ENCODE data around the gene COL4A2.

COL4A2 gene

DNA sequence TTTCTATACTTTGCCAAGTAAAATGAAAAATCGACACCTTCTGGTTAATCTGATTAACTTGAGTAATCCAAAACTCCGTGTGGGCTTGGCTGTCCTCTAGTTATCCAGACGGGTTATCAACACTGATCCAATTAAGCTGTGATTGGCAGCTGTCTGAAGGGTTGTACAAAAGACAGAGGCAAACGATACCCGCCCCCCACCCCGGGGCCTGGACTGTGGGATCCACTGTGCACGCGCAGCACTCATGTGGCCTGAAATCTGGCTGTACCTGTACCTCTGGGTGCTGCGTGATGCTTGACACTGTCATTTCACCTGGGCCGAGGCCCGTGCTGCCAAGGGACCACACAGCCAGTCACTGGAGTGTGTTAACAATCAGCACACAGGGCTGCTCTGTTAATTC lies 53.5 kb downstream of the COL4A2 start:
- no peak for DNase-seq

DNA sequence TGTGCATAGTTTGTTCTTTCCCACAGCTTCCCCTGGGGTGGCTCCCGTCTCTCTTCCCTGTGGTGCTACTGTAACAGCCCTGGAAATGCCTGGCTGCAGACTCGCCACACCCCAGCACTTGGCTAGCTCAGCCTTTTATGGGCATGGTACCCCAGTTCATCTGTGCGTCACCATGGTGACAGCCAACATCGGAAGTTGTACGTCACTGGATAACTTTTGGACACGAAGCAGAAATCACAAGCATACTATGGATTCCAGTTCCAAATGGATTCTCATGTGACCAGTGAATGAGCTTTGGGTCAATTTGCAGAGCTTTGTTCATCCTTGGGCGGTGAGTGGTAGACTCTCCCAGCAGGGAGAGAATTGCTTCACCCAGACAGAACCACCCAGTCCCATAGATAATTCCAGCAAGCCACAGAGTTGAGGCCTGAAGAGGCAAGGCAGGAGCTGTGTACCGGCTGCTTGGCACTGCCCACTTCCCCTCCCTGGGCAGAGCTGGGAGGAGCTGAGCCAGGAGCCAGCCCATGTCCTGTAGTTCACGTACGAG lies 54.4 kb downstream of the COL4A2 start:
- DNase-seq = no peak

DNA sequence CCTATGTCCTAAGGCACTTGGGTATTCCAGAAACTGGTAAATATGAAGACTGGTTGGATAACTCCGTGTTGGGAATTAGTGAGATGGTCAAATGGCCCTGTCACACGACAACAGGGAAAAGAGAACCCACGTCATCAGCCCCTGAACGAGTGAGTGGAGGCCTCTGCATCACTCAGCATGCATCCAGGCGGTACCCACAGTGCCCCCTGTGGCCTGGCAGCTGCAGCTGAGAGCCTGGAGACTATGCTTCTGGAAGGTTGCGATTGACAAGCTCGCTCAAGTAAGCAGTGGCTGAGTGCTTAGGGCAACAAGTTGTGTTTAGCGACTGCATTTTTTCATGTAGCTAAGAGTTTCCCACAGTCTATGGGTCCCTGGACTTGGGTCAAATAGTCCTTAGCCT lies 55.9 kb downstream of the COL4A2 start:
- no peak for DNase-seq

DNA sequence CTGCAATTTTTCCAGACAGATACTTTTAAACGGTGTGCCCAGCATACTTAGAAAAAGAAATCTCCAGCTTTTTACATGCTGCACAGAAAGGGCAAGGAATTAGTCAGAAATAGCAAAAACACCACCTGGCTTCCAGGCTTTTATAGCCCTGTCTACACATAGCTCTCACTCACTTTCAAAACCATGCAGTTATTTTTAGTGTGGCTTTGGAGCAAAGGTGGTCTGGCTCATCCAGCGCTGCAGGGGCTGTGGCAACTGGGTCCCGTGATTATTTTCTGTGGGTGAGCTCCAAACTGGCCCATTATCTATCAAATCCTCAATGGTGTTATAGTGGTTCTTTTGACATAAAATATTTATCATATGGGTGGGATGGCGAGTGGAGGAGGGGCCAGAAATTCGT lies 57.0 kb downstream of the COL4A2 start:
- no peak for DNase-seq

DNA sequence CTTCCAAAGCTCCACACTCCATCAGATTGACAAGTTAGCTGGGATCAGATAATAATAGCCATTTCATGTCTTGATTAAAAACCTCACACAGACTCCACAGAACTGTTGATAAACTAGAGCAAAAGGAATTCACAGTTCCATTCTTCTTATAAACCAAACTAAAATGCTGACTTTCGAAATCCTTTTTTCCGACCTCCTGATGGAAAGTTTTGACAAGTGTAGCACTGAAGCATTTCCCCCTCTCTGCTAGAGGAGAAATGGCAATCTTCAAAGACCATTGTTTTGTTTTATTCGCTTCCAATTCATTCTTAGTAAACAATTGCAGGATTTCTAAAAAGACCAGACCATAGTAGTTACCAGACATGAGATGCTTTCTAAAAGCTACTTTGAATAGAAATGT lies 58.8 kb downstream of the COL4A2 start:
- DNase-seq = no peak

DNA sequence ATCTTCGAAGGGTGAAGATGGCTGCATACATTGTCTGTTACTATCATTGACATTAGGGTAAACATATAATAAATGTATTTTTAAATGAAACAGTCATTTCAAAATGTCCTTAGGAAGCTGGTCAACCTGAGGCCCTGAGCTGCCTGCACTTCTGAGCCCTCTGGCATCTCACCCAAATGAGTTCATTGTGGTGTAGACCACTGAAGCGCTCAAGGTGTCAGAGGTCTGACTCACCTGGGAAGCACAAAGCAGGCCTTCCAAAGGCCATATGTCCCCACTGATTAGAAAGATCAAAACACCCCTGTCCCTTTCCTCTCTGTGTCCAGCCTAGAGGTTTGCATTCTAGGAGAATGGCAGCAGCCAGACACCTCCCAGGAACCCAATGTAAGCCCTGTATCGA lies 59.6 kb downstream of the COL4A2 start:
- DNase-seq = no peak

DNA sequence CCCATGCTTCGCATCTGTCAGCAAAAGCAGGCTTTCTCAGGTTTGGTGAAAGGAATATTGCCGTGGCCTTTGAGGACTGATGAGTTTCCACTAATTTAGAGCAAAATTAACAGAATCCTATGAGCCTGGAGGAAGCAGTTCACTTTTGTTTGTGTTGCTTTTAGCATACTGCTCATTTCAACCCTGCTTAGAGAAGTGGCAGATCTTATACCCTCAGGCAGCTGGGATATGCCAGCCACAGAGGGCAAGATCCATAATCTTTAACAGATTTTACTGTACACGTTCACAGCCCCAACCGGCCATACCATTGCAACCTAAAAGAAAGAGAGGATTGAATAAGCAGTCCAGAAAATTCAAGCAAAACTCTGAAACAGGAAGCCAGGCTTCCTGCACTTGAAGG lies 60.5 kb downstream of the COL4A2 start:
- no peak for DNase-seq

DNA sequence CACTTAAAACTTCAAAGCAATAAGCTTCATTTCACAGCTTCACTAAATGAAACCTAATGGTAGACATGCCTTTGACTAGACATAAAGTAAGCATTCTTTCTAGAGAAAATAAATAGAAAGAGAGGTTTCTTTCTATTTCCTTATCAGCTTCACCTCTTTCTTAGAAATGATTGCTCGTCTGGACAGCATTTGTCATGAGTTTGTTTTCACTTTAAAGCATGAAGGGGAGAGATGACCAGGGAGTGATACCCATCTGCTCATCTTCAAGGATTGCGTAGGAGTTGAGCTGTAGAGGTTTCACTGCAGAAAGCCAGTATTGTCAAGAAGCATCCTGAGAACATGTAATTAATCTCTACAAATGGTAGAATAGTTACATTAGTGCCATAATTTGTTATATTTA lies 61.3 kb downstream of the COL4A2 start:
- DNase-seq = no peak

DNA sequence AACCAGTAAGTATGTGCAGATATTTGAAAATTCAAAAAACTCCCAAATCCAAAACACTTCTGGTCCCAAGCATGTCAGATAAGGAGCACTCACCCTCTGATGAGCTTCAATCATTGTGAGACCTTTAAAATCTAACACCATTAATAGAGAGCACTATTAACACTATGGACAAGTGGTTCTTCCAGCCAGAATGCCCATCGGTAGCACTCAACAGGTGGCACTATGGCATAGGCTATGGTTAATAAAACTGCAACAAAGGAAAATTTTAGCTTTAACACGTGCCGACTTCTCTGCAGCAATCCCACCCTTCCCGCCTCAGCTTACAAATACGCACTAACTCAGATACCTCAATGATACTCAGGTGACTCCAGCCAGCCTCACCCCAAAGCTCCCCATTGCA lies 62.3 kb downstream of the COL4A2 start:
- no peak for DNase-seq

DNA sequence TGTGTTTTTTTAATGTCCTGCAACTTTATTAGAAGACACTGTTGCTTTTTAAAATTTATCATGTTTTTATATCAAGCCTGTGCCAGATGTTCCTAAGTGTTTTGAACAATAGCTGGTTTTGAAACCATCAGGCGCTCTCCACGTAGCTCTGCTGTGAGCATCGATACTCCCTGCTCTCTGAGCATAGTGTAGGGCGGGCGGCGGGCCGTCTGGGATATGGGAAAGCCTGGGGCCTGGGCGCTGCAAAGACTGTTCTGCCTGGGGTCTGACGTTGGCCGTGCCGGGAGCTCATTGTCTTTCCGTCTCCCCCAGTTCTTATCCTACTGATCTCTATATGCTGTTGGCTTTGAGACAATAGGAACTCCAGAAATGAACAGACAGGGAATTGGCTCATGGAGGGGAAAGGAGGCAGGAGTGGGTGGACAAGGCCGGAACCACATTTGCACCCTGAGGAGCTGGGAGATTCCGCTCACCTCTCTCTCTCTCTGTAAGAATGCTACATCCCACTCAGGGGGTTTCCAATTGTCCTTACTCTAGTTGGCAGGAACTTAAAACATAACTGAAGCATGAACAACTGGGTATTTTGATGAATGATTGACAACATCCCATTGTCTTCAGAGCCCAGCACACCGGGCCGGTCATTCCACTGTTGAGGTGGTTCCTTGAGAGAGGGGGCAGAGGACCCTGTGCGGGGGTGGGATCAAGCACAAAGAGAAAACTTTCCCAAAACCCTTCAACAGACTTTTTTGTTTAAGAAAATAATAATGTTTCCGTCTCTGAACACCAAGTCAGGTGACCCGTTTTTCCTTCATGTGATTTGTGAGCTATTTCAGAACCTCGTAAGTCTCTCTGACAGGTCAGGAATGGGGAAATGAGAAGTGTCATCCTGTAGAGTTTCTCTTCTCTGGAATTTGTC lies 64.7 kb downstream of the COL4A2 start:
- peak; percentile 26 for DNase-seq

DNA sequence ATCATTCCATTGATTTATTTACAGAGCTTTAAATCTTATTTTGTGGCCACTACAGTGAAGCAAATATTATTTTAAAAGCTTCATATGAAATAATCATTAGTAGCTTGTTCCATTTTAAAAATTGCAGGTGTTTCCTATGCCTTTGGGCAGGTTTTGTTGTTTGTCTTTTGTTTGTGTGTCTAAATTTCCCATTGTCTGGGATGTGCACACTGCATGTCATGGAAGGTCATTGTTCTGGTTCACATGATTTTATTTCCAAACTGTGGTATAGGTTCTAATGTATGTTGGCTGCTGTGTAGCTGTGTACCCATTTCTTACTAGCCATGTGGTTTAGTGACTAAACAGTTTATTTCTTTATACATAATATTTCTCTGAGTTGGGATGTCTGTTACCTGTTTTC lies 65.6 kb downstream of the COL4A2 start:
- DNase-seq = no peak

DNA sequence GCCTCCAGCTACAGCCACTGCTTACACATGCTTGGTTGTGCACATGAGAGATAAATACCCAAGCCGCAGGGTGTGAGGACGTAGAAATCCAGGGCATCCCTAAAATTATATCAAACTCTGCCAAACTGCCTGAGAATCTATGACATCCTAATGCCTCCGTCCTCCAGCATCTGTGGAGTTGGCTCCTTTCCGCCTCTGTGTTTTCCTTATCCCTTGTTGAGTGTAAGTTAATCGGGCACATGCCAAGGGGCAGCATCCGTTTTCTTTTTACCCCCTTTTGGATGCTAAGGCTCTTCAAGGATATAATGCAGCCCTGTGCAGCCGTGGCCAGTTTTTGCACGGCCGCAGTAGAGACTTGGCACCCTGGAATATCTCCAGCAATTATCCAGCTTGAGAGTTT lies 66.5 kb downstream of the COL4A2 start:
- no peak for DNase-seq

DNA sequence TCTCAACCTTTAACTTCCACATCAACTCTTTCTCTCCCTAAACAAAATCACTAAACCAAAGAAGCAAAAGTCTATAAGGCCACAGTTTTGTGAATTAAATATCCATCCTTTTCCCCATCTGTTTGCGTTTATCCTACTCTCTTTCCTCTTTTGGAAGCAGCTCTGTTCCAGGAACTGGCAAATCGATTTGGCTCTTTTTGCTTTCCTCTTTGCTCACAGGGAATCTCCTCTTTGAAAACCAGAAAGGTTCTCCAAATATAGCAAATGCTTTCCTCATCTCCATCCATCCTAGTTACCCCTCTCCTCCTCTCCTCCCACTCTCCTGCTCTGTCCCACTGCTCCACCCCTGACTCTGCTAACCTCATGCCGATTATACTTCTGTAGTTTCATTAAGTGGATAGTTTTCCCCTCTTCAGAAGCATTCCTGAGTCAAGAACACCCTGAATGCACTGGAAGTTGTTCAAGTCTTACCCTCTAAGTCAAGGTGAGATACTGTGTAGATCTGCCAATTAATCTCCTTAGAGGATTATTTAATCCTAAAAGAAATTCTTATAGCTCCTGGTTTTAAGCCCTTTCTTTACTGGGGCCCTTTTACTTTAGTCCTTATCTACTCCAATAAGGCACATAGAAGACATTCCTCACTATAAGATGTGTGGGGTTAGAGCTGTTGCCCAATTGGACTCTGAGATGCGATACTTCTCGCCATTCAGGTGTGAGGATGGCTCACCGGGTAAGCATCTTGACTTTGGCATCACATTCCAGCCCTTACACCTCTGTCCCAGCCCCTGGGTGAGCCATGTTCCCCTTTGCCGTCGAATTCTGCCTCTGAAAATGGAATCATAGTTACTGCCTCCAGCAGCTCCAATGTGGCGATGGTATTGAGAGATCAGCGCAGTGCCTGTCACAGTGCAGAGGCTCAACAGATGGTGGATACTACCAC lies 67.6 kb downstream of the COL4A2 start:
- DNase-seq = no peak

DNA sequence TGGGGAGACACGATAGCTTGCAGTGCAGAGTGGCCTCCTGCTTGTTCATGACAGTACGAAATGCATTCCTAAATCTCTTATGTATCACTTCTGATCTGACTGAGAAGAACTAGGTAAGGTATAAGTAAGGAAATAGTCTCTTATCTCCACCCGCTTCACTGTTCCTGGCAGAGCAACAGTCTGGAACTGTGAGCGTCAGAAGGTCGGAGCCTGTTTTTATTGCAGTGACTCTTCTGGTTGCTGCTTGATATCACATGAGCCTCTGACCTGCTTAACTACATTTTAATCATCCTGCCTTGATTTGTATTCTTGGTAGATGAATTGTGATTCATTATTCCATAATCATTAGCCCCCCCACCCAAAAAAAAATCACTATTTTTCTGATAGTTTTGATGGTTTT lies 69.0 kb downstream of the COL4A2 start:
- DNase-seq = no peak

DNA sequence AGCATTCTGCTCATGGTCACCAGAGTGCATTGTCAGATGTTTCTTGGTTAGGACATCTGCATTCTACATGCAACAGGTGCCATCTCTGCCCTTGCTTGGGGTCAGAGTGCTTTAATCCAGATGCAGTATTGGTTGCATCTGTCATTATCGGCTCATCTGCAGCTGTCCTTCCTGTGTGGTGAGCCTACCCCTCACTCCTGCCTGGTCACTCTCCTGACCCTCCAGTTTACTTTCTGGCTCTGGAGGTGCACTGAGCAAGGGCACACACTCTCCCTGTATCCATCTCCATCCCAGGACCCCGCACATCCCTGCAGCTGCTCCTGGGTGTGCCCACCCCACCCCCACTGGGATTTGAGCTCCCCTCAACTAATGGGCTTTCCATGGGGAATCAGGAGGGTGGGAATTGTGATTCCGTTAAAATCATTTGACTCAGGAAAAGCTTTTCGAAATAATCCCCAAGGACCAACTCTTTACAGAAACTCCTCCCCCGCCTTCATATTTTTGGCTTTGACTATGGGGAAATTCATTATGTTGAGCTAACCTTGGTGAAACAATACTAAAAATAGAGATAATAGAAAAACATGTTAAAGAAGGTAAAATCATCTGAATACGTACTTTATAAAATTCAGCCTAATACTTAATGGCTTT lies 70.2 kb downstream of the COL4A2 start:
- DNase-seq = no peak

DNA sequence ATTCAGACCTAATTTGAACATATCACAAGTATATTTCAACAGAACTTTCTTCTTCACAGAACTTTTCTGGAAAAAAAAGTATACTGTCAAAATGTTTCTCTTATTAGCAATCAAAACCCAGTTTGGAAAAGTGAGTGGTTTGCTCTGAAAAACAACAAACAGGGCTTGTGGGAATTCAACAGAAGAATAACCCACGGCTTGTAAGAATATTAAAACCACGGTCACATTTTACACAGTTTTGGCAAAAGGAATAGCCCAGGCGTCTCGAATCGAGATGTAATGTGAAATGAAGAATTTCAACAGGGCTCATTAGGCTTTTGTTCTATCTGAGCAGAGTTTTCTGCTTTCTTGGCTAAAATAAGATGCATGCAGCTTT lies 70.7 kb downstream of the COL4A2 start:
- DNase-seq = no peak

DNA sequence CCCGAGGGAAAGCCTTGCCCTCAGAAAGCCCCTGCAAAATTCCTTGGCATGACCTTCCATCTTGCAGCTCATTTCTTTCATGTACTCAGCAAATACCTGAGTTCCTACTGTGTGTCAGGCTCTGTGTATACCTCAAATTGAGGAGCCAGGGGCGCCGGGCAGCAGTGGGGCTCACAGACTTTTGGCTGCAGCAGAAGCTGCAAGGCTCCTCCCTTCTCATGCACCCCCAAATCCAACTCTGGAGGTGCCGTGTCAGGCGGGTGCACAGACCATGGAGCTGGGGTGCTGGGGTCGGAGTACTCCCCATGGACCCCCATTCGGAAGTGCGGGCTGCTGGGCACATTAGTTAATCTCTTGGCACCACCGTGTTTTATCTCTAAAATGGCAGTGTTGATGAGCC lies 72.3 kb downstream of the COL4A2 start:
- no peak for DNase-seq

DNA sequence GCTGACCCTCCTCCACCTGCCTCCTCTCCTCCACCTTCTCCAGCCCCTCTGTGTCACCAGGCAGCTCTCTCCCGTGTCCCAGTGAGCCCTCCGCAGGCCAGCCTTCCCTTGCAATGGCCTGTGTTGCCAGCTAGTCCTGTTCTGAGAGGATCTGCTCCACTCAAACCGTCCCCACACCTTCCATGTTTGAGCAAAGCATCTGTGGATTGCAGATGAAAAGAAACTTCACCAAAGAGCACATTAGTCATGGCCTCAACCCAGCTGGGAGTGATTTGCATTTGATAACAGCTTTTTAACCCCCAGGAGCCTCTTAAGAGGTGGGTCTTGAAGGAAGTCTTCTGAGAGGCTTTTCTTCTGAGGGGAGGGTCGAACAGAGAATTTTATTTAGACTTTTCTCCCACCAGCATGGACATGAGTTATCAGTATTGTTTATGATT lies 72.8 kb downstream of the COL4A2 start:
- no peak for DNase-seq

DNA sequence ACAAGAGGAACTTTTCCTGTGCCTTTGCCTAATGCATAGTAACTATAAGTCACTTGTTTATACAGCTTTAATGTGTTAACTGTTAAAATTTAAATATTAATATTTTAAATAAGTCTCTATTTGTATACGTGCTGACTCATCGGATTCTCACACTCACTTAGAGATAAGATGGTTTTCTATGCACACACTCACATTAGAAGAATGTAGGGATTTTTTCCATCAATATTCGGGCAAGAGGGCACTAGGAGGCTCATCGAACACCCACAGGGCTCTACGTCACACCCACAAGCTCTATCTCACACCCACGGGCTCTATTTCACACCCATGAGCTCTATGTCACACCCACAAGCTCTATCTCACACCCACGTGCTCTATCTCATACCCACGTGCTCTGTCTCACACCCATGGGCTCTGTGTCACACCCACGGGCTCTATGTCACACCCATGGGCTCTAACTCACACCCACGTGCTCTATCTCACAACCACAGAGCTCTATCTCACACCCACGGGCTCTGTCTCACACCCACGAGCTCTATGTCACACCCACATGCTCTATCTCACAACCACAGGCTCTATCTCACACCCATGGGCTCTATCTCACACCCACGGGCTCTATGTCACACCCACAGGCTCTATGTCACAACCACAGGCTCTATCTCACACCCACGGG lies 73.4 kb downstream of the COL4A2 start:
- DNase-seq = no peak

DNA sequence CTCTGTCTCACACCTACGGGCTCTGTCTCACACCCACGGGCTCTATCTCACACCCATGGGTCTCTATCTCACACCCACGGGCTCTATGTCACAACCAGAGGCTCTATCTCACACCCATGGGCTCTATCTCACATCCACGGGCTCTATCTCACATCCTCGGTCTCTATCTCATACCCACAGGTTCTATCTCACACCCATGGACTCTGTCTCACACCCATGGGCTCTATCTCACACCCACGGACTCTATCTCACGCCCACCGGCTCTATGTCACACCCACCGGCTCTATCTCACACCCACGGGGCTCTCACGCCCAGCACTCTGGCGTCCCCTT lies 73.9 kb downstream of the COL4A2 start:
- DNase-seq = no peak

DNA sequence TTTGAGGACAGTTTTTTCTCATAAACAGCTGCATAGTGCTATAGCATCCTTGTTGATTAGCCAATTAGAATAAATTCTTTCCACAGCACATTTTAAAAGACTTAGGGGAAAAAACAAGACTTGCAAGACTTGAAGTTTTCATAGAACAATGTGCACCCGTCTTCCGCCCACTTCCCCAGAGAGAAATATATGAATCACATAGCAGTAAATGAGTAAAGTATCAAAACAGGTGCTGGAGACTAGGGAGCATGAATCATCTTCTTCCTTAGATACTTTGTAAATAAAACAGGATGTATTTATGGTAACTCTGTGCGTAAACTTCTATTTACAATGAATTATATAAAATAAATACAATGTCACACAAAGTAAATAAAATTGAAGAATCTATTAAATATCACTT lies 75.1 kb downstream of the COL4A2 start:
- no peak for DNase-seq

DNA sequence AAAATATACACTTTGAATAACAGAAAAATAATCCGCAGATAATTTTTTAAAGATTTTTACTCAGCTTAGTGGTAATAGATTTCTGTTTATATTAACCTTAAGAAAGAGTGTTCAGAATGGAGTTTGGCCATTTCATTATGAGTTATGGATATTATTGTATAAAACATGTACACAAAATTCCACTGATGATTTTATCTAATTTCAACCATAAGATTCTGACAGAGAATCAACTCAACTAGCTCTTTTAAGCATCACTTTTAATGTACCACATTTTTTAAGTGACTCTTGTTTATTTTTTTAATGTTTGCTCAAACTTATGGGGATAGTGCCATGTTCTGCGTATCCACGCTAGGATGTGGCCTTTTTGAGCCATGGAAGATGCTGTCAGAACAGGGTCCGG lies 75.7 kb downstream of the COL4A2 start:
- DNase-seq = no peak
